Tibial nerve (tissue), 3 donors: ENCODE measurements around the gene ATAT1.

Experiments used
- CTCF ChIP-seq, 5 experiments: fragments of 200-600 bp in 3 of 5; fragments of 450-650 bp in 2 of 5; sonication (generic) in 3 of 5; IDR thresholded peaks; one replicate each; pipeline ENCODE4 v1.5.1; 2016 to 2019; ENCODE audit warnings: antibody characterized with exemption in 5 of 5, mild to moderate bottlenecking in 3 of 5, moderate library complexity in 2 of 5
- POLR2A ChIP-seq, 2 donors: fragments of 450-650 bp; IDR thresholded peaks; one replicate each; pipeline ENCODE4 v1.6.1; 2017; ENCODE audit warnings: antibody characterized with exemption in 2 of 2, mild to moderate bottlenecking in 2 of 2, moderate library complexity in 2 of 2

GRCh38 chr6:30672445-30673253, 46.0 kb downstream of the ATAT1 start, which contains the start of gene DHX16:
- TF ChIP-seq CTCF (IDR thresholded peaks at IDR 0.05) (peak; percentile 58 to 92 (median 84)), POLR2A (IDR thresholded peaks at IDR 0.05) (peak in 1 of 2 donors; percentile 17)
